ENCODE data around the gene NPC2. TPM values are rescaled to one million over a fixed set of nuclear protein-coding genes. Genes with fewer than 3 reads are reported as not detected.

NPC2 gene
- total RNA-seq, 1 experiment from 2014 or later = 291 TPM

DNA sequence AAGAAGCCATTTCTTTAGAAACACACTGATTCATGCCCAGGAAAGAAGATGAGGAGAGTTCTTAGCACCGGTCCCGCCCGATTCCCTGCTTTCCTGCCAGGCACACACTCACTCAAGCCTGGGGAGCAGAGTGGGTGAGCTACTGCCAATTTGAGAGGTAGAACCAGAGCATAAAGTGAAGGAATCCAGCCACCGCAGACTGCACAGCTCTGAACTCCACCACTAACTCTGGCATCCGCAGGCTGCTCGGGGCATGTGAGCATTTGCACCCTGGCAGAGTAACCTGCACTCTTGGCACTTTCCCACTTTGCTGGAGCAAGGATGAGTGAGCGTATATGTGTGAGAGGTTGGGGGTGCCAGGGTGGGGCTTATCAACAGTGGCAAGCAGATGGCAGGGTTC, 63.1 kb downstream of the NPC2 start:
- ChIA-PET POLR2A (no interaction called here), CTCF (interaction anchor here (0.6 kb wide), 1 partner anchor 111 kb away, joined by 5 read pairs; no protein-coding TSS in a partner anchor)
- no peaks in the 10 kb centered on the region for H3K9me3 Mint-ChIP-seq (ENCODE audit: unreplicated experiment)
- TF ChIP-seq, protein P1, sequence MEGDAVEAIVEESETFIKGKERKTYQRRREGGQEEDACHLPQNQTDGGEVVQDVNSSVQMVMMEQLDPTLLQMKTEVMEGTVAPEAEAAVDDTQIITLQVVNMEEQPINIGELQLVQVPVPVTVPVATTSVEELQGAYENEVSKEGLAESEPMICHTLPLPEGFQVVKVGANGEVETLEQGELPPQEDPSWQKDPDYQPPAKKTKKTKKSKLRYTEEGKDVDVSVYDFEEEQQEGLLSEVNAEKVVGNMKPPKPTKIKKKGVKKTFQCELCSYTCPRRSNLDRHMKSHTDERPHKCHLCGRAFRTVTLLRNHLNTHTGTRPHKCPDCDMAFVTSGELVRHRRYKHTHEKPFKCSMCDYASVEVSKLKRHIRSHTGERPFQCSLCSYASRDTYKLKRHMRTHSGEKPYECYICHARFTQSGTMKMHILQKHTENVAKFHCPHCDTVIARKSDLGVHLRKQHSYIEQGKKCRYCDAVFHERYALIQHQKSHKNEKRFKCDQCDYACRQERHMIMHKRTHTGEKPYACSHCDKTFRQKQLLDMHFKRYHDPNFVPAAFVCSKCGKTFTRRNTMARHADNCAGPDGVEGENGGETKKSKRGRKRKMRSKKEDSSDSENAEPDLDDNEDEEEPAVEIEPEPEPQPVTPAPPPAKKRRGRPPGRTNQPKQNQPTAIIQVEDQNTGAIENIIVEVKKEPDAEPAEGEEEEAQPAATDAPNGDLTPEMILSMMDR (IDR thresholded peaks at IDR 0.05; ENCODE audit: insufficient read depth in 1 of 2, low read depth in 1 of 2, low read length in 1 of 2, severe bottlenecking in 1 of 2, unreplicated experiment in 1 of 2) = no peak
- no peak overlapping the region for H3K27ac Mint-ChIP-seq (ENCODE audit: unreplicated experiment)
- intact Hi-C loops (cut with micrococcal nuclease; ENCODE audit: unreplicated experiment) = loop anchor here (10.0 kb wide), 1 partner anchor 65 kb away; no protein-coding TSS in a partner anchor
- H3K27me3 ChIP-seq (replicated peaks; ENCODE audit: control insufficient read depth, insufficient read depth, low read length) = no peaks in the 10 kb centered on the region
- peaks cover 3% of the 10 kb centered on the region for H3K27me3 Mint-ChIP-seq (ENCODE audit: insufficient read depth, unreplicated experiment)
- peaks cover 7% of the 10 kb centered on the region for H3K4me1 Mint-ChIP-seq (ENCODE audit: low read depth, unreplicated experiment)
- DNase-seq = no peak
- H3K36me3 Mint-ChIP-seq (ENCODE audit: insufficient read depth, unreplicated experiment) = no peaks in the 10 kb centered on the region
- no peak overlapping the region for H3K4me3 Mint-ChIP-seq (ENCODE audit: unreplicated experiment)
- no peaks in the 10 kb centered on the region for H3K9me3 ChIP-seq
- no peaks in the 10 kb centered on the region for H3K36me3 ChIP-seq (ENCODE audit: control insufficient read depth, insufficient read depth, low read length)
- H3K4me1 ChIP-seq = no peaks in the 10 kb centered on the region
- H3K4me3 ChIP-seq (ENCODE audit: low read depth, low read length) = no peak overlapping the region
- BruUV-seq (replicated peaks) = no TSS peak

Other genes starting within 250 kb of the NPC2 start
- gene ABCD4, start 190.4 kb downstream of the NPC2 start, total RNA-seq (2022) = 72.8 and 82.1 TPM in 2 replicates
- 1.7 and 1.8 TPM in 2 replicates for gene VRTN, start 144.8 kb downstream of the NPC2 start, total RNA-seq (2022)
- 0.29 TPM in 1 of 2 replicates, not detected in the other for gene SYNDIG1L, start 67.1 kb downstream of the NPC2 start, total RNA-seq (2022)
- 28.5 and 33.0 TPM in 2 replicates for gene ISCA2, start 460 bp upstream of the NPC2 start, total RNA-seq (2022)
- gene LTBP2, start 118.9 kb upstream of the NPC2 start, total RNA-seq (2022) = 0.86 and 1.0 TPM in 2 replicates
- 38.0 and 41.5 TPM in 2 replicates for gene AREL1, start 219.8 kb upstream of the NPC2 start, total RNA-seq (2022)
- gene FCF1, start 219.8 kb upstream of the NPC2 start, total RNA-seq (2022) = 58.3 and 62.5 TPM in 2 replicates

All from Caco-2 (cell line).